Ovary (tissue), 9 donors: ENCODE data around the gene PITPNB. TPM values are rescaled to one million over a fixed set of nuclear protein-coding genes. Genes with fewer than 3 reads are reported as not detected.

ENCODE experiments used
- DNase-seq, 5 donors: peaks; one replicate each; pipeline ENCODE4 v3.0.0-alpha.2; 2019 to 2020
- H3K27ac ChIP-seq, 2 donors: fragments of 200-600 bp; one replicate each; pipeline versions ENCODE4 v1.5.1 to v1.8.0; 2019 to 2022
- H3K27me3 ChIP-seq: fragments of 200-600 bp; one replicate; pipeline ENCODE4 v1.8.0; 2022
- H3K36me3 ChIP-seq: fragments of 200-600 bp; sonication (generic); one replicate; pipeline ENCODE4 v1.5.1; 2019
- H3K4me1 ChIP-seq: one replicate; pipeline ENCODE4 v1.8.1; 2013; ENCODE audit warnings: mild to moderate bottlenecking, moderate library complexity; ENCODE audit not compliant: insufficient read depth
- H3K4me3 ChIP-seq: fragments of 200-600 bp; sonication (generic); one replicate; pipeline ENCODE4 v1.5.1; 2017
- H3K9me3 ChIP-seq, 2 donors: fragments of 200-600 bp in 1 of 2; sonication (generic) in 1 of 2; one replicate each; pipeline versions ENCODE4 v1.5.1 to v1.8.1; 2013 to 2019; ENCODE audit warnings: mild to moderate bottlenecking in 1 of 2, moderate library complexity in 1 of 2
- CTCF ChIP-seq, 3 donors: fragments of 450-650 bp in 2 of 3; fragments of 200-600 bp in 1 of 3; IDR thresholded peaks; one replicate each; pipeline versions ENCODE4 v1.5.1 to v1.8.0; 2016 to 2022; ENCODE audit warnings: antibody characterized with exemption in 3 of 3, mild to moderate bottlenecking in 1 of 3
- EP300 ChIP-seq: sonication (generic); formaldehyde crosslinking; IDR thresholded peaks from one replicate; pipeline ENCODE4 v1.6.1; 2017; ENCODE audit warnings: antibody characterized with exemption
- POLR2A ChIP-seq: fragments of 450-650 bp; IDR thresholded peaks from one replicate; pipeline ENCODE4 v1.6.1; 2017; ENCODE audit warnings: antibody characterized with exemption, mild to moderate bottlenecking, moderate library complexity
- WGBS, 3 donors: extraction: QIAGEN DNeasy Blood & Tissue Kit in 1 of 3; methylation state at CpG; one replicate each; pipeline versions ENCODE4 v1.1.5 to v1.1.7; 2013 to 2017; 5-methylcytosine and 5-hydroxymethylcytosine counted together
- intact Hi-C, 4 donors: fragments of 100-400 bp; cut with DNase I; formaldehyde crosslinking; loops; one replicate each; pipeline versions ENCODE4 v1.11.0 to v1.15.1; 2022 to 2023
- polyA plus RNA-seq, 2 donors: library from polyadenylated mRNA; stranded (reverse); fragments of 200-250 nt in 1 of 2; fragments of 350-450 nt in 1 of 2; fragmentation: Illumina TruSeq in 1 of 2; extraction: RNeasy Lipid Tissue Mini Kit (QIAGEN cat#74804) in 1 of 2; gene quantifications; one replicate each; pipeline ENCODE4 v1.2.3, GENCODE V29; 2013 to 2014
- total RNA-seq, 7 donors: library from RNA; depleted of rRNA in 2 of 7; stranded (reverse); fragments of >200 nt in 2 of 7; fragmentation: NEBNext Ultra II Directional in 3 of 7; extraction: Animal tissue kit (Norgen Biotek cat#: 25700) in 3 of 7; gene quantifications; one replicate each; pipeline versions ENCODE4 v1.1.0 to v1.2.4, GENCODE V29; 2016 to 2023
- donor health status: DM: no; HTN: no; CAD: no; lungs with moderate emphysema.
- donor health status: DM: no; HTN: no; CAD: no.
- donor health status: Bipolar disorder and iron deficiency.
- donor health status: DM: yes; HTN: yes; CAD: no.
- donor health status: DM: no; HTN: no; CAD: no.
- donor health status: DM: yes; HTN: yes; CAD: no.

The PITPNB gene
- total and polyA plus RNA-seq, 9 donors: 26.6 to 77.2 (median 60.9) TPM

- no peaks in the 10 kb centered on the region for H3K36me3 ChIP-seq
- WGBS, 3 donors: 71 to 85% (median 77%) methylated on average over 3 of the region's 3 CpGs
- H3K9me3 ChIP-seq: no peaks in the 10 kb centered on the region
- no peaks in the 10 kb centered on the region for H3K27me3 ChIP-seq
- intact Hi-C loops: no loop called here
- H3K27ac ChIP-seq: no peak overlapping the region
- H3K4me3 ChIP-seq: no peak overlapping the region
- no peaks in the 10 kb centered on the region for H3K4me1 ChIP-seq
- TF ChIP-seq POLR2A (no peak), CTCF (IDR thresholded peaks at IDR 0.05) (no peak), EP300 (no peak)
- DNase-seq: no peak
These were observed 30.4 kb upstream of the PITPNB start for GRCh38 chr22:27949421-27949820.

- WGBS, 3 donors: 91 to 98% (median 92%) methylated on average over 2 of the region's 2 CpGs
- no peak for TF ChIP-seq POLR2A
- no peak for TF ChIP-seq CTCF (IDR thresholded peaks at IDR 0.05)
- no peak for TF ChIP-seq EP300
- H3K27ac ChIP-seq: no peak overlapping the region
These were observed 29.5 kb upstream of the PITPNB start for GRCh38 chr22:27948569-27948968.

GRCh38 chr22:27947448-27947847 is 28.4 kb upstream of the PITPNB start:
- Histone ChIP-seq H3K27me3 (no peaks in the 10 kb centered on the region), H3K27ac (no peak overlapping the region), H3K4me1 (no peaks in the 10 kb centered on the region), H3K9me3 (no peaks in the 10 kb centered on the region), H3K4me3 (no peak overlapping the region), H3K36me3 (no peaks in the 10 kb centered on the region)
- TF ChIP-seq POLR2A: no peak
- TF ChIP-seq EP300: no peak
- TF ChIP-seq CTCF (IDR thresholded peaks at IDR 0.05): no peak
- intact Hi-C loops: no loop called here
- DNase-seq: no peak
- WGBS, 3 donors: 91 to 96% (median 92%) methylated on average over 4 of the region's 4 CpGs

More at GRCh38 chr22:27948569-27948968, 29.5 kb upstream of the PITPNB start:
- Histone ChIP-seq H3K27me3 (no peaks in the 10 kb centered on the region), H3K9me3 (no peaks in the 10 kb centered on the region), H3K36me3 (no peaks in the 10 kb centered on the region), H3K4me1 (no peaks in the 10 kb centered on the region), H3K4me3 (no peak overlapping the region)
- intact Hi-C loops: no loop called here
- no peak for DNase-seq

- intact Hi-C loops: no loop called here
- Histone ChIP-seq H3K4me1 (no peaks in the 10 kb centered on the region), H3K27me3 (no peaks in the 10 kb centered on the region), H3K9me3 (no peaks in the 10 kb centered on the region), H3K27ac (no peak overlapping the region), H3K36me3 (no peaks in the 10 kb centered on the region), H3K4me3 (no peak overlapping the region)
- no peak for DNase-seq
- TF ChIP-seq EP300 (no peak), POLR2A (no peak), CTCF (IDR thresholded peaks at IDR 0.05) (no peak)
These were observed 22.1 kb upstream of the PITPNB start for GRCh38 chr22:27941143-27941542.

GRCh38 chr22:27937453-27937852 is 18.4 kb upstream of the PITPNB start:
- H3K9me3 ChIP-seq: no peaks in the 10 kb centered on the region
- TF ChIP-seq CTCF (IDR thresholded peaks at IDR 0.05) (no peak), EP300 (no peak), POLR2A (no peak)
- WGBS, 3 donors: 97 to 98% (median 98%) methylated on average over 2 of the region's 2 CpGs
- no peaks in the 10 kb centered on the region for H3K4me1 ChIP-seq
- no peaks in the 10 kb centered on the region for H3K36me3 ChIP-seq
- no peak overlapping the region for H3K4me3 ChIP-seq
- H3K27me3 ChIP-seq: no peaks in the 10 kb centered on the region
- intact Hi-C loops: no loop called here
- no peak for DNase-seq
- H3K27ac ChIP-seq: no peak overlapping the region
